ENCODE measurements around the gene ROR1. TPM values are rescaled to one million over a fixed set of nuclear protein-coding genes. Genes with fewer than 3 reads are reported as not detected.
A peak's percentile ranks its signal among the peaks of the same experiment; 100 is the strongest.

ROR1 gene
- total RNA-seq, 1 donor from 2014 or later = 131 TPM

DNA sequence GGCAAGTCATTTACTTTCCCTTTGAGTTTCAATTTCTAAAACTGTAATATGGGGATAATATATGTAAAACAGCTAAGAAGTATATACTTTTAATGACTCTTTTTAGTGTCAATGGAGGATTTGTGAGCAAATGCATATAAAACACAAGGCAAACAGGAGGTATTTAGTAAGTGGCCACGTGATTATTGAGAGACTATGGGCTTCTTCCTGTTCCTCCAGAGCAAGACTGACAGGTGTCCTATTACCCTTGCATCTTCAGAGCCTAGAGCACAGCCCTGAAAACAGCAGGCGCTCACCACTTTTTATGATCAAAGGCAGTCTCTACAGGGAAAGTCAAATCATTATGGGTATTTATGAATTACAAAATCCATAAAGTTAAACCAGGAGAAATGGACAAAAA is 941 bp upstream of the ROR1 start:
- peaks cover 43% of the 10 kb centered on the region for H3K4me1 Mint-ChIP-seq (ENCODE audit: low read depth)
- peak overlapping the region; percentile 87 for H3K4me3 Mint-ChIP-seq (ENCODE audit: unreplicated experiment)
- H3K27ac Mint-ChIP-seq (ENCODE audit: unreplicated experiment) = peak overlapping the region; percentile 93
- no peaks in the 10 kb centered on the region for H3K27me3 Mint-ChIP-seq (ENCODE audit: low read depth)
- H3K9me3 Mint-ChIP-seq (ENCODE audit: low read depth) = no peaks in the 10 kb centered on the region
- no peak for DNase-seq (ENCODE audit: low spot score)
- TF ChIP-seq, protein P1, sequence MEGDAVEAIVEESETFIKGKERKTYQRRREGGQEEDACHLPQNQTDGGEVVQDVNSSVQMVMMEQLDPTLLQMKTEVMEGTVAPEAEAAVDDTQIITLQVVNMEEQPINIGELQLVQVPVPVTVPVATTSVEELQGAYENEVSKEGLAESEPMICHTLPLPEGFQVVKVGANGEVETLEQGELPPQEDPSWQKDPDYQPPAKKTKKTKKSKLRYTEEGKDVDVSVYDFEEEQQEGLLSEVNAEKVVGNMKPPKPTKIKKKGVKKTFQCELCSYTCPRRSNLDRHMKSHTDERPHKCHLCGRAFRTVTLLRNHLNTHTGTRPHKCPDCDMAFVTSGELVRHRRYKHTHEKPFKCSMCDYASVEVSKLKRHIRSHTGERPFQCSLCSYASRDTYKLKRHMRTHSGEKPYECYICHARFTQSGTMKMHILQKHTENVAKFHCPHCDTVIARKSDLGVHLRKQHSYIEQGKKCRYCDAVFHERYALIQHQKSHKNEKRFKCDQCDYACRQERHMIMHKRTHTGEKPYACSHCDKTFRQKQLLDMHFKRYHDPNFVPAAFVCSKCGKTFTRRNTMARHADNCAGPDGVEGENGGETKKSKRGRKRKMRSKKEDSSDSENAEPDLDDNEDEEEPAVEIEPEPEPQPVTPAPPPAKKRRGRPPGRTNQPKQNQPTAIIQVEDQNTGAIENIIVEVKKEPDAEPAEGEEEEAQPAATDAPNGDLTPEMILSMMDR (IDR thresholded peaks at IDR 0.05) = no peak
- H3K36me3 Mint-ChIP-seq (ENCODE audit: low read depth) = peaks cover 10% of the 10 kb centered on the region

DNA sequence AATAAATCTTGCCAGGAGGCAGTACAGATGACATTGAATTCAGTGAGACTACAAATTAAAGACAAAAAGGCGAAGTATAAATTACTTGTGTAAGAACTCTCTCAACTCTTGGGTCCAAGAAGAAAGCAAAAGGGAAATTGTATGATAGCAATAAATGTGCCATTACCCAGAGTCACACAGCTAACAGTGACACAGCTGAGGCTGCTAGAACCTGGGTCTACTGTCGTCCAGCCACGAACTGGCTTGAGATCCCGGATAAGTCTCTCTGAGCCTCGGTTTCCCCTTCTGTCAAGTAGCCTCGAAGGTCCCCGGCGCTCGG is 362 bp upstream of the ROR1 start:
- peaks cover 10% of the 10 kb centered on the region for H3K36me3 Mint-ChIP-seq (ENCODE audit: low read depth)
- no peak for DNase-seq (ENCODE audit: low spot score)
- H3K27me3 Mint-ChIP-seq (ENCODE audit: low read depth) = no peaks in the 10 kb centered on the region
- peaks cover 49% of the 10 kb centered on the region for H3K4me1 Mint-ChIP-seq (ENCODE audit: low read depth)
- peak overlapping the region; percentile 93 for H3K27ac Mint-ChIP-seq (ENCODE audit: unreplicated experiment)
- TF ChIP-seq, protein P1 (IDR thresholded peaks at IDR 0.05) = no peak
- peak overlapping the region; percentile 87 for H3K4me3 Mint-ChIP-seq (ENCODE audit: unreplicated experiment)
- H3K9me3 Mint-ChIP-seq (ENCODE audit: low read depth) = no peaks in the 10 kb centered on the region

DNA sequence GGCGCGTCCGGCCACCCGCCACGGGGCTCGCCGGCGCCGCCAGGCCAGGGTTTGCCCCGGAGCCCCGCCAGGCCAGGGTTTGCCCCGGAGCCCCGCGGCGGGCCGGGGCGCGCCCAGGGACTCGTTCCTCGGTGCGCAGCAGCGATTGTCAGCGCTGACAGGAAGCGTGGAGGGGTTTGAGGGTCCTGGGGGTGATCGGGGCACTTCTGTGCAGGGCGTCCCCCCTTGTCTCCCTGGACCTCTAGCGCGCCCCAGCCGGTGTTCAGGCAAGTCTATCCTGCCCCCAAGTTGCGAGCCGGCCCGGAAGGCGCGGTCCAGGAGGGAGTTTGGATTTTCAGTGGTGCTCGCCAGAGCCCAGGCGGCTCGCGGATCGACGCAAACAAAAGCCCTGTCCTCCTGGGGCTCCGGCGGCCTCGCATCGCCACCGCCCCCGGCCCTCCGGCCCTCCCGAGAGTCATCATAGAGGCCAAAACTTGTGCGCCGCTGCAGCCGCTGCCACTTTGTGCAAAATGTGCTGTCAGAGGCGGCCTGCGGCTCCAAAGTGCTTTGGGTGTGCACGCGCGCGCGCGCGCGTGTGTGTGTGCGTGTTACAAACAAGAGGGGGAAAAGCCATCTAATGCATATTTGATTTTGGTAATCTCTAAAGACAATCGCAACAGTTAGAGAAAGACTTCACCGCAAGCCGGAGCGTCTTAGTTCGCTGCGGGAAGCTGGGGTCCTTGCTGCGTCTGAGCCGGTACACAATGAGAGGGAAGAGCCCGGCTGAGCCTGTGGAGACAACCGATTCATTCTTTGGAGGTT is 1.0 kb downstream of the ROR1 start:
- H3K27me3 Mint-ChIP-seq (ENCODE audit: low read depth) = no peaks in the 10 kb centered on the region
- TF ChIP-seq, protein P1 (IDR thresholded peaks at IDR 0.05) = peak; percentile 12
- no peak for DNase-seq (ENCODE audit: low spot score)
- peaks cover 63% of the 10 kb centered on the region for H3K4me1 Mint-ChIP-seq (ENCODE audit: low read depth)
- no peaks in the 10 kb centered on the region for H3K9me3 Mint-ChIP-seq (ENCODE audit: low read depth)
- peaks cover 10% of the 10 kb centered on the region for H3K36me3 Mint-ChIP-seq (ENCODE audit: low read depth)
- peak overlapping the region; percentile 97 for H3K4me3 Mint-ChIP-seq (ENCODE audit: unreplicated experiment)
- peak overlapping the region; percentile 93 for H3K27ac Mint-ChIP-seq (ENCODE audit: unreplicated experiment)

DNA sequence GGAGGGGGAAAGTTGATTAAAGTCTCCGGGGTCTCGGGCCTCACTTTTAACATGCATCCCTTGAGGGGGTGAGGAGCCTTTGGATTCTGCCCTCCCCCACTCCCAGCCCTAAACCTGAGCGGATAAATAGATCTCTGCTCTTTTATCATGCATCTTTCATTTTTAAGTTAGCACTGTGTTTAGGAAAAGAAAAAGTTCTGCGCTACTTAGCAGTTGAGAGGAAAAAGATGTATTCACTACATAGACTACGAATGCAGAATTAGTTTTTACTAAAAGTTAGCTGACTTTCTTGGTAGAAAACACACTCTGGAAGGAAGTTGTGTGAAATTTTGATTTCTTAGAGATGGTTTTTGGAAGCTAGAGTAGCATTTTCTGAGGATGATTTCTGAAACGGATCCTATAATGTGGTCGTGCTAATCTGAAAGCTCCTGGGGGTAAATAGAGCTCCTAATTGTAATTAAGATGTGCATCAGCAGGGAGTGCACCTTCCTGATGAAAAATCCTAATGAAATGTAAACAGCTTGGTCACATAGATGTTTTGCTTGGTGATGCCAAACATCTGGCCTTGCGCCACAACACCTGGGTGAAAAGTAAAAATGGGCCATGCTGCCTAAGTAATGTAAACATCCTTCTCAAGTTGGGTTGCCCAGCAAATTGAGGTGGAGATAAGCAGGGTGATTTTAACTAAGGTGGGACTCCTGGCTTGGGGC is 1.8 kb downstream of the ROR1 start:
- peaks cover 10% of the 10 kb centered on the region for H3K36me3 Mint-ChIP-seq (ENCODE audit: low read depth)
- H3K9me3 Mint-ChIP-seq (ENCODE audit: low read depth) = no peaks in the 10 kb centered on the region
- peaks cover 70% of the 10 kb centered on the region for H3K4me1 Mint-ChIP-seq (ENCODE audit: low read depth)
- peak overlapping the region; percentile 97 for H3K4me3 Mint-ChIP-seq (ENCODE audit: unreplicated experiment)
- no peak for DNase-seq (ENCODE audit: low spot score)
- H3K27me3 Mint-ChIP-seq (ENCODE audit: low read depth) = no peaks in the 10 kb centered on the region
- H3K27ac Mint-ChIP-seq (ENCODE audit: unreplicated experiment) = peak overlapping the region; percentile 93
- TF ChIP-seq, protein P1 (IDR thresholded peaks at IDR 0.05) = no peak

DNA sequence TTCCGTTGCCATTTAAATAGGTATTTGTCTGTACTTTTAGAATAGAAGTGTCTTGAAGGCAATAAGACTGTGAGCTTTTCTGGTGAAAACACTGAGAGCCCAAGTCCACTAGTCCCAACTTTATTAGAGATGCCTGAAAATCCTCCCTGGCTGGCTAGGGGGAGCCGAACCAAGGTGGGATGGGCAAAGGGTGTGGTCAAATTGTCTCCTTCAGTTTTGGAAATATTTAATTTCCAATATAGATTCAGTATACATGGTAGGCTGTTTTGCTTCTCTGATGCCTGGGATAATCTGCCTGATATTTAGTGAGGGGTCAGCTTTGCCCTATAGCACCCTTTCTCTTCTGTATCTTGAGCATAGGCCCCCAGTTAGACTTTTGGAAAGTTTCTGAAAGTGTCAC is 3.5 kb downstream of the ROR1 start:
- no peaks in the 10 kb centered on the region for H3K27me3 Mint-ChIP-seq (ENCODE audit: low read depth)
- peak overlapping the region; percentile 86 for H3K27ac Mint-ChIP-seq (ENCODE audit: unreplicated experiment)
- no peak for DNase-seq (ENCODE audit: low spot score)
- TF ChIP-seq, protein P1 (IDR thresholded peaks at IDR 0.05) = peak; percentile 58
- no peaks in the 10 kb centered on the region for H3K9me3 Mint-ChIP-seq (ENCODE audit: low read depth)
- H3K36me3 Mint-ChIP-seq (ENCODE audit: low read depth) = peaks cover 13% of the 10 kb centered on the region
- peaks cover 83% of the 10 kb centered on the region for H3K4me1 Mint-ChIP-seq (ENCODE audit: low read depth)
- H3K4me3 Mint-ChIP-seq (ENCODE audit: unreplicated experiment) = peak overlapping the region; percentile 97
